Measurements from ENCODE around the gene ZNF106.
A peak's percentile ranks its signal among the peaks of the same experiment; 100 is the strongest.

Gene ZNF106

GRCh38 chr15:42471002-42471401 is 19.9 kb downstream of the ZNF106 start:
- no peak for FAIRE-seq

DNA sequence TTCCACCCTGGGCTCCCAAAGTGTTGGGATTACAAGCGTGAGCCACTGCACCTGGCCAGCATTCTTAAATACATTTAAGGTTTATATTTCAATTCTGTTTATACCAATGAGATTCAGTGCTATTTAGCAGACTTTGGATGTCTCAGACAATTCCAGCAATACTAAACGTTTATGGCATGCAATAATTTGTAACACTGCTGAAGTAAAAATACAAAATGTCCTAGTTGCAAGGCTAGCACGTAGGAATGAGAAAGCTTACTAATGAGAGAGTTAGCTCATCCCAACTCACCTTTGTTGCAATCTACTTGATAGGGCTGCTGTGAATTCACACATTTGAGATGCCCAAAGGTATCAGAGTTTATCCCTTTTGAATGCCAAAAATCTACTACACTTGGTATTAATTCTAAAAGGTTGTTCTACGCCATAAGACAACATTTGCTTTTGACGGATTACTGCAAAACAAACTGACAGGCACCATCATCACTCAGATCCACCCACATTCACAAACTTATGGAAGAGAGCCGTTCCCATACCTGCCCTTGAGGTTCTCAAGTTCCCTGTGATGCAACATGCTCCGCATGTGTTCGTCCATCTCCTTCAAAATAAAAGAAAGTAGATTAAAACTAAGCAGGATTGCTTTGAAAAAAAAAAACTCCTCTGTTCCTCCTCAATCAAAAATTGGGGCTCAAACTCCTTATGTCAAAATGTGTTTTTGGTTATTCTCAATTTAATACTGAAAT is 25.3 kb downstream of the ZNF106 start:
- FAIRE-seq: no peak

DNA sequence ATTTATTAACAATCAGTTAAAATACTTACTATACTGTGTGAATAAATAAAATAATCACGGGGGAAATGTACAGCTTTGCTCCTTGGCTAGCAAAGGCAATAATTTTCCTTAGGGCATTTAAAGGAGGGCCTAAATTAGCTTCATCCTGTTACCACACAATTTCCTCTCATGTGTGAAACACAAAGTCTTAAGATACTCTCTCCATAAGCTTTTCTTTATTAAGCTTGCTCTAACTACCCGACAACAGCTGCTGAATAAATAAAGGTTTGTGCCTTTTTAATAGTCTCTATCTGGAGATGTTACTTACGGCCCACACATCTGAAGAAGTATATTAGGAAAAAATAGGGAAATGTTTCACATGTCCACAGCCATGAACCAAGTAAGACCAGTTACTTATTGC is 29.7 kb downstream of the ZNF106 start:
- FAIRE-seq: peak; percentile 83

- FAIRE-seq: peak; percentile 99
These were observed 33.2 kb downstream of the ZNF106 start for GRCh38 chr15:42457445-42458442.

- FAIRE-seq: no peak
These were observed 34.0 kb downstream of the ZNF106 start for GRCh38 chr15:42456971-42457370.

DNA sequence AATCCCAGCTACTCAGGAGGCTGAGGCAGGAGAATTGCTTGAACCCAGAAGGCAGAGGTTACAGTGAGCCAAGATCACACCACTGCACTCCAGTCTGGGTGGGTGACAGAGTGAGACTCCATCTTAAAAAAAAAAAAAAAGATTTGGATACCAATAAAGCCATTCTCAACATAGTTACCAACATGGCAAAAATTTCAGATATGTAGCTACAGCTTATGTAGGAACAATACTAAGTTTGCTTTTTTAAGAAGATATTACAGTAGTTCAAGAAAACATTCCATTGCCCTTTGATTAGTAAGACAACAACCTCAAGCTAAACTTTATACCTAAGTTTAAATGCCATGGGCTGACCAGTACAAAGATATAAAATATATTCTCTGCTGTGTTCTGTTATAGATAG is 34.4 kb downstream of the ZNF106 start:
- peak; percentile 42 for FAIRE-seq

DNA sequence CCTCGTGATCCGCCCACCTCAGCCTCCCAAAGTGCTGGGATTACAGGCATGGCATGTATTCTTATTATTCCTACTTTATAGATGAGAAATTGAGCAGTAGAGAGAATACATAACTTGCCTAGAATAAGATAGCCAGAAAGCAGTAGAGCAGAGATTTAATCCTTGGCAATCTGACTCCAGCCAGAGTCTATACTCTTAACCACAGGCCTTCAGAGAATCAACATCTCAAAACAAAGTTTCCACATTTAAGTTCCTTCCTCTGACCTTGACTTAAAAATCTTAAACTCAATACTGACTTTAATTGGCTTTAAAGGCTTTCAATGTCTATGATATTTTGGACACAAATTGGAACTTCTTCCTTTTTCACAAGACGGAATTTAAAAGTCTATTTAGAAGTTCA is 37.1 kb downstream of the ZNF106 start:
- FAIRE-seq: peak; percentile 58

DNA sequence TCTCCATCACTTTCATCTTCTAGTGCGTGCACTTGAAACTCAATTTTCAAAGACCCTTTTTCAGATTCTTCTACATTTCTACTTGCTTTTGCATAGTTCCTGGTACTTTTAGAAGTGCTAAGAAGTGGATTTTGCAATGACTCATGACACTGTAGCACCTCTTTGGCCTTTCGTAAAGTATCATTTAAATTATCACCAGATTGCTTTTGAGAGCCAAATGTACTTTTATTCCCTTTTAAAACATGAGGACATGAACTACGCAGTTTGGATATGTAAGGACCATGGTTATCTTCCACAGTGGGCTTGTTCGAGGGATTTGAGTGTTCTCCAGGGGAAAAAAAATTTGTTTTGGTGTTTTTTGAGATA is 40.5 kb downstream of the ZNF106 start:
- FAIRE-seq: no peak

DNA sequence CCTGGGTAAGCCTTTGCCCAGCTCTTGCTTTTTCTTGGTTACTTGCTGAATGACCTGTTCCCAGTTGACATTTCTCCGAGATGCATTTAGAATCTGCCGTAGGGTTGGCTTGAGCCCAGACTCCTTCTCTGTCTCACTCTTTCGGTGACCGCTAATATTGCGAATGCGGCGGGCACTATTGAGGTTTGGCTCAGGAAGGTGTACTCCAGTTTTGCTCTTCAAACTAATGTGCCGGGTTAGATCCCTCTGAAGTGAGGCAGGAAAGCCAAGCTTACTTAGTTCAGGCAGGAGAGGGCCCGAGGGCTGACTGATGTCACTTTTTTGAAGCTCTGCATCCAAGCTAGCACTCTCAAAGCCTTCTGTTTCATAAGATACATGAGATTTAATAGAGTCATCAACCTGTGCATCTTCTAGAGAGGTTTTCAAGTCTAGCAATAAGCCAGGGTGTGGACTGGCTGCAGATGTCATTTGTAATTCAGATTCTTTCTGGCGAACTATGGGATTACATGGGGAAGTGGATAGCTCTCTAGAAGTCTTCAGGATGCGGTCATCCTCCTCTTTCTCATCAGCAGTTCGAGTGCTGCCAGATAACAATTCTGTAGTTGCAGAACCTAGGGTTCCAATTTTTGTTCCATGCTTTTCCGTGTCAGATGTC is 41.0 kb downstream of the ZNF106 start:
- FAIRE-seq: no peak

GRCh38 chr15:42448281-42448680 is 42.7 kb downstream of the ZNF106 start:
- FAIRE-seq: no peak

DNA sequence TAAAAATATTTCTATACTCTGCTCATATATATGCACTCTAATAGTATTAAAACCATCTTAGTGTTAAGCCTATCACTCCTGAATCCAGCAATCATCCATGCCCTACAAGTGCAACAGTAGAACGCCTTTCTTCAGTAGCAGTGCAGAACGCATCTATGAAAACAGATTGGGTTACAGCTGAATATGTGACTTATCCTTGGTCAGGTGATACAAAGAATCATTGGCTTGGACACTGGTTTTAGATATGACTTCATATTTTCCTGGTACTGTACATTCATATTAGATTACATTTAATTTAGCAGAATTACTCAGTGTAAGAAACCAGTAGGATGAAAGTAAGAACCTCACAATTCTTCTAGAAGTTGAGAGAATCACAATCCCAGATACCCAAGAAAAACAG is 43.3 kb downstream of the ZNF106 start:
- FAIRE-seq: no peak

GRCh38 chr15:42445551-42445950 is 45.4 kb downstream of the ZNF106 start:
- no peak for FAIRE-seq

DNA sequence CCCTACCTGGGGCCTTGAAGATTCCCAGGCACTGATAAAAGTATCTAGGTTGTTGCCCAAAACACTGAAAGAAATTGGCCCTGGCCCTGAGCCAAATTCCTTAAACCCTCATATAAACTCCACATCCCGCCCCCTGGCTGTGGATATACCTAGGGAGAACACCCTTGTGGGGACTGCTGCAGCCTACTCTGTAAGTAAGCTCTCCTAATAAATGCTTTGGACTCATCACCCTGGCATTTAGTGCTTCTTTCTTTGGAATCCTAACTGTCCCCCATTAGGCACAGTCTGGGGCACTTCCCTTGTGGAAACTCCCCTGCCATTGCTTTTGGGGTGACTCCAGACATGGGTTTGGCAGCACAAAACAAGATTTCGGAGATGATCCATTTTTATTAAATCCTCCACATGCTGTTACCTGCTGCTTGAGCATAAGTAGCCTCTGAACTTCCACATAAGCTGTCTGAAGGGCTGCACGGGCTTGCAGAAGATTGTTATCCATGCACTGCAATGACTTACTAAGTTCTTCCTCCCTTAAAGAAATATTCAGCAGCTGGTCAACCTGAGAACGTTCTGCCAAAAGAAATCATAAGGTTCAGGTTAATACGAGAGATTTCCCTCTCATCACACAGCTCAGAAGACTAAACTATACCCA is 46.4 kb downstream of the ZNF106 start:
- no peak for FAIRE-seq

DNA sequence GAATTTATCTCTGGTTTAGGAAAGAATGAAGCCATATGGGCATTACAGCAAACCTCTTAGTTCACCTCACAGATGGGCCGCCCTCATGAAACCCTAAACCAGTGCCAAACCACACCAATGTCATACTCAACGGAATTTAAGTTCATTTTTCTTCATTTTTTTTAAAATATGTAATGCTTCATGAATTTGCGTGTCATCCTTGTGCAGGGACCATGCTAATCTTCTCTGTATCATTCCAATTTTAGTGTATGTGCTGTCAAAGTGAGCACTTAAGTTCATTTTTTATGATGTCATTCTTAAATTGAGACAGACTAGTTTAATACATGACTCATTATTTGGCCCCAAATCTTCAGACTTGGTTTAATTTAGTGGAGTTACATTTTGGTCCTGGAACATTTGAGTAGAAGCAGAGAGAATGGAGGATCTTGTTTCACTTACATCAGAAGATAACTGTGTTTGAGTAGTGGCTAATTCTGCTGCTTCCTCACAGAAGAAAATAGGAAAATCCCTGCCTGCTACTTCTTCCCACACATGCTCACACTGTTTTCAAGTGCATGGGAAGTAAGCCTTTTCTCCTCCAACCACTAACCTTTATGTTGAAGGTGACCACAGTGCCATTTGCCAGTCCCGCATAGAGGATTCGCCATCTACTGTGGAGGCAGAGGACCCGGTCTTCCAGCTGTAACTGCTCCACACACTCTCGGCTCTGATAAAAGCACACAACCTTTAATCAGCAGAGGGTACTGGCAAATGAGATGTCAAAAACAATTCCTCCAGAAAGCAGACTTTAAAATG is 63.3 kb downstream of the ZNF106 start:
- no peak for FAIRE-seq

GRCh38 chr15:42421376-42421775 is 69.6 kb downstream of the ZNF106 start:
- FAIRE-seq: no peak

- FAIRE-seq: no peak
These were observed 71.6 kb downstream of the ZNF106 start for GRCh38 chr15:42419369-42419768.

DNA sequence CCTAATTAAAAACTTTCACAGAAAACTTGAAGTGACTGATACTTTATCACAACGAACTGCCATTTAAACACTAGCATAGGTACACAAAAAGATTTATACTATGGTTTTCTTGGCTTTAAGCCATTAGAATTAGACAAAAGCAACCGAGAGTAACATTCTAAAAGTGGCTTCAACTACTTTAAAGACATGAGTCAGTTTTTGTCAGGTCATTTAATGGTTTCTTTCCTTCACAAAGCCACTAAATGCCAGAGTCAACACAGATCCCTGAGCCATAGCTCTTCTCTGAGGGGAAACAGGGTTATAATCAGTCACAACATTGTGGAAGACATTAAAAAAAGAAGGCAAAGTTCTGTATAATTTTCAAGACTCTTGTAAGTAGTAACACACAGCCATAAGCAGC is 77.0 kb downstream of the ZNF106 start:
- FAIRE-seq: no peak

GRCh38 chr15:42411884-42412283 is 79.1 kb downstream of the ZNF106 start:
- no peak for FAIRE-seq

GRCh38 chr15:42409011-42409410 is 81.9 kb downstream of the ZNF106 start:
- FAIRE-seq: no peak

DNA sequence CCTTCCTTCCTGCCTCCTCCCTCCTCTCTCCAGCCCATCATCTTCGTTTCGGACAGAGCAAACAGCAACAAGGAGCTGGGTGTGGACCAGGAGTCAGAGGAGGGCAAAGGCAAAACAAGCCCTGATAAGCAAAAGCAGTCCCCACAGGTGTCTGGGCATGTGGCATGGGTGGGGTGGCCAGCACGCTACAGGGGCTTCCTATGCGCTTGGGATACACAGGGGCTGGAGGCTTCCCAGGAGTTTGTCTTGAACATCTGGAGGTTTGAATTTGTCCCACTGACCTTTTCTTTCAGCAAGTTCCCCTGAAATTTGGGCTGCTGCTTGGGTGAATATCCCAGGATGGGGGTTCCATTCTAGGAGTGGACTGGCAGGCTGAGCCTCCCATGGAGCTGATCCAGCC is 82.8 kb downstream of the ZNF106 start:
- no peak for FAIRE-seq

- no peak for FAIRE-seq
These were observed 85.0 kb downstream of the ZNF106 start for GRCh38 chr15:42405863-42406482.
